ENCODE results near the gene PACSIN2. TPM values are rescaled to one million over a fixed set of nuclear protein-coding genes. Genes with fewer than 3 reads are reported as not detected.

Gene PACSIN2
- total RNA-seq, 2 donors from 2014 or later, result 78.0 to 87.1 TPM

GRCh38 chr22:42874010-42874409 is 140.9 kb downstream of the PACSIN2 start:
- WGBS, result 93% methylated on average over 7 of the region's 7 CpGs
- no peak for DNase-seq (ENCODE audit: low spot score)
- no peaks in the 10 kb centered on the region for H3K27me3 ChIP-seq (replicated peaks; ENCODE audit: insufficient read depth)
- TF ChIP-seq POLR2AphosphoS5 (IDR thresholded peaks at IDR 0.05) (no peak), POLR2A (IDR thresholded peaks at IDR 0.05) (no peak)
- TF ChIP-seq, protein P1, sequence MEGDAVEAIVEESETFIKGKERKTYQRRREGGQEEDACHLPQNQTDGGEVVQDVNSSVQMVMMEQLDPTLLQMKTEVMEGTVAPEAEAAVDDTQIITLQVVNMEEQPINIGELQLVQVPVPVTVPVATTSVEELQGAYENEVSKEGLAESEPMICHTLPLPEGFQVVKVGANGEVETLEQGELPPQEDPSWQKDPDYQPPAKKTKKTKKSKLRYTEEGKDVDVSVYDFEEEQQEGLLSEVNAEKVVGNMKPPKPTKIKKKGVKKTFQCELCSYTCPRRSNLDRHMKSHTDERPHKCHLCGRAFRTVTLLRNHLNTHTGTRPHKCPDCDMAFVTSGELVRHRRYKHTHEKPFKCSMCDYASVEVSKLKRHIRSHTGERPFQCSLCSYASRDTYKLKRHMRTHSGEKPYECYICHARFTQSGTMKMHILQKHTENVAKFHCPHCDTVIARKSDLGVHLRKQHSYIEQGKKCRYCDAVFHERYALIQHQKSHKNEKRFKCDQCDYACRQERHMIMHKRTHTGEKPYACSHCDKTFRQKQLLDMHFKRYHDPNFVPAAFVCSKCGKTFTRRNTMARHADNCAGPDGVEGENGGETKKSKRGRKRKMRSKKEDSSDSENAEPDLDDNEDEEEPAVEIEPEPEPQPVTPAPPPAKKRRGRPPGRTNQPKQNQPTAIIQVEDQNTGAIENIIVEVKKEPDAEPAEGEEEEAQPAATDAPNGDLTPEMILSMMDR (IDR thresholded peaks at IDR 0.05), result no peak
- H3K27ac ChIP-seq, result no peak overlapping the region
- H3K9me3 ChIP-seq, result no peaks in the 10 kb centered on the region
- intact Hi-C loops (cut with DNase I), result no loop called here
- H3K4me3 ChIP-seq, result no peak overlapping the region
- H3K4me1 ChIP-seq (replicated peaks), result peaks cover 3% of the 10 kb centered on the region
- peaks cover 18 to 19% of the 10 kb centered on the region in 2 donors for H3K36me3 ChIP-seq

DNA sequence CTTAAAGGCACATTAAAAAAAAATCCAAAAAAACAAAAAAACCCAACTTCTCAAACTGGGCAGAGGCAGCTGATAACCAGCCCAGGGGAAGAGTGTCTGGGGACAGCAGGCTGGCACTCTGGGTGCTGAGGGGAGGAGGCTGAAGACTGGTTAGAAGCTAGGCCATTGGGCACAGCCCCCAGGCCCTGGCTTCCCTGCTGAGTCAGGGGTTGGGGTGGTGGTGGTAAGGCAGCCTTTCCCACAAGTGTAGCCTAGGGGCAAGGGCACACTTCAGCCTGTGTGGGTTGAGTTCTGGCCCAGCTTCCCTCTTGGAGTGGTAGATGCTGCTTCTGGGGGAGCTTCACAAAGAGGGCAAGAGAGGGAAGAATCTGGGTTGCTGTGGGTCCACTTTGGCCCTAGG is 141.6 kb downstream of the PACSIN2 start:
- H3K27me3 ChIP-seq (replicated peaks; ENCODE audit: insufficient read depth), result no peaks in the 10 kb centered on the region
- no peak for TF ChIP-seq POLR2AphosphoS5 (IDR thresholded peaks at IDR 0.05)
- TF ChIP-seq, protein P1 (IDR thresholded peaks at IDR 0.05), result no peak
- H3K4me3 ChIP-seq, result no peak overlapping the region
- peaks cover 14 to 15% of the 10 kb centered on the region in 2 donors for H3K36me3 ChIP-seq
- no peak overlapping the region for H3K27ac ChIP-seq
- H3K9me3 ChIP-seq, result no peaks in the 10 kb centered on the region
- peaks cover 8% of the 10 kb centered on the region for H3K4me1 ChIP-seq (replicated peaks)
- DNase-seq (ENCODE audit: low spot score), result no peak
- intact Hi-C loops (cut with DNase I), result no loop called here

GRCh38 chr22:42872821-42873220 is 142.1 kb downstream of the PACSIN2 start:
- H3K36me3 ChIP-seq, result peaks cover 9 to 15% of the 10 kb centered on the region in 2 donors
- intact Hi-C loops (cut with DNase I), result no loop called here
- 68% methylated on average over 9 of the region's 9 CpGs for WGBS
- TF ChIP-seq POLR2A (IDR thresholded peaks at IDR 0.05) (no peak), POLR2AphosphoS5 (IDR thresholded peaks at IDR 0.05) (no peak)
- TF ChIP-seq, protein P1 (IDR thresholded peaks at IDR 0.05), result no peak
- no peaks in the 10 kb centered on the region for H3K9me3 ChIP-seq
- no peak for DNase-seq (ENCODE audit: low spot score)
- H3K27me3 ChIP-seq (replicated peaks; ENCODE audit: insufficient read depth), result no peaks in the 10 kb centered on the region
- no peak overlapping the region for H3K27ac ChIP-seq
- H3K4me1 ChIP-seq (replicated peaks), result peaks cover 8% of the 10 kb centered on the region
- H3K4me3 ChIP-seq, result no peak overlapping the region

- DNase-seq (ENCODE audit: low spot score), result no peak
- Histone ChIP-seq H3K4me3 (no peak overlapping the region), H3K9me3 (no peaks in the 10 kb centered on the region), H3K36me3 (peaks cover 5 to 9% of the 10 kb centered on the region in 2 donors), H3K27ac (no peak overlapping the region), H3K27me3 (replicated peaks; ENCODE audit: insufficient read depth) (no peaks in the 10 kb centered on the region), H3K4me1 (replicated peaks) (peaks cover 8% of the 10 kb centered on the region)
- 91% methylated on average over 30 of the region's 31 CpGs for WGBS
- no peak for TF ChIP-seq POLR2AphosphoS5 (IDR thresholded peaks at IDR 0.05)
- no peak for TF ChIP-seq POLR2A (IDR thresholded peaks at IDR 0.05)
- TF ChIP-seq, protein P1 (IDR thresholded peaks at IDR 0.05), result no peak
- intact Hi-C loops (cut with DNase I), result no loop called here
Measured at GRCh38 chr22:42871146-42872050, 143.6 kb downstream of the PACSIN2 start.
